C4-2B (cell line): ENCODE measurements around the gene POLR2E.

ENCODE experiments used
- CTCF ChIP-seq: fragments of 450-650 bp; conservative IDR thresholded peaks from 2 replicates; pipeline ENCODE4 v1.5.1; 2017; ENCODE audit warnings: mild to moderate bottlenecking
- ZFX ChIP-seq: fragments of 450-650 bp; IDR thresholded peaks from 2 replicates; pipeline ENCODE4 v1.6.1; 2017

- TF ChIP-seq CTCF (no peak), ZFX (no peak)
Measured at GRCh38 chr19:1101337-1101698, 6.1 kb upstream of the POLR2E start.
